ENCODE measurements around the gene GABRA5.

GABRA5 gene

GRCh38 chr15:26934848-26935247, 68.0 kb downstream of the GABRA5 start:
- no peak for DNase-seq

- DNase-seq: no peak
Measured at GRCh38 chr15:26935322-26935721, 68.5 kb downstream of the GABRA5 start.

- no peak for DNase-seq
Measured at GRCh38 chr15:26936502-26936901, 69.6 kb downstream of the GABRA5 start.

- no peak for DNase-seq
Measured at GRCh38 chr15:26937134-26937533, 70.3 kb downstream of the GABRA5 start.

- DNase-seq: no peak
Measured at GRCh38 chr15:26939398-26939797, 72.5 kb downstream of the GABRA5 start.

GRCh38 chr15:26941489-26941888, 74.6 kb downstream of the GABRA5 start:
- DNase-seq: no peak

GRCh38 chr15:26943866-26944265, 77.0 kb downstream of the GABRA5 start:
- DNase-seq: no peak

- no peak for DNase-seq
Measured at GRCh38 chr15:26945046-26945445, 78.2 kb downstream of the GABRA5 start.

GRCh38 chr15:26950001-26950400, 83.1 kb downstream of the GABRA5 start:
- DNase-seq: no peak

GRCh38 chr15:26954403-26954802, 87.5 kb downstream of the GABRA5 start:
- no peak for DNase-seq

GRCh38 chr15:26967719-26968269, 100.9 kb downstream of the GABRA5 start:
- DNase-seq: no peak

GRCh38 chr15:26968806-26969205, 101.9 kb downstream of the GABRA5 start:
- DNase-seq: no peak

- peak; percentile 36 for DNase-seq
Measured at GRCh38 chr15:26970712-26971210, 103.9 kb downstream of the GABRA5 start, which contains the start of gene GABRG3. GABRG3 (plus strand) TSS chr15:26971181.

GRCh38 chr15:26971271-26972018, 104.6 kb downstream of the GABRA5 start:
- no peak for DNase-seq

- DNase-seq: no peak
Measured at GRCh38 chr15:26972636-26973035, 105.8 kb downstream of the GABRA5 start.

- peak; percentile 29 for DNase-seq
Measured at GRCh38 chr15:26974120-26974780, 107.4 kb downstream of the GABRA5 start.

GRCh38 chr15:26981492-26981891, 114.6 kb downstream of the GABRA5 start:
- no peak for DNase-seq

GRCh38 chr15:26983822-26984221, 117.0 kb downstream of the GABRA5 start:
- DNase-seq: no peak

GRCh38 chr15:26985050-26985449, 118.2 kb downstream of the GABRA5 start:
- DNase-seq: no peak

- DNase-seq: no peak
Measured at GRCh38 chr15:26996250-26996649, 129.4 kb downstream of the GABRA5 start.

Data from NCI-H1105 treated with DMSO at 0.1 percent for 48 hours (cell line).